GM23338 (cell line): Measurements from ENCODE around the gene TNC. TPM values are rescaled to one million over a fixed set of nuclear protein-coding genes. Genes with fewer than 3 reads are reported as not detected.

ENCODE experiments used
- ATAC-seq: fragments of 200-7000 bp; cut with Tn5 transposase; 3 replicates; pipeline ENCODE4 v1.9.1; 2020
- DNase-seq: peaks from one replicate; pipeline ENCODE4 v3.0.0-alpha.2; 2015; ENCODE audit warnings: low spot score
- H2AFZ ChIP-seq: fragments of 200-600 bp; sonication (generic); 2 replicates; pipeline ENCODE4 v1.8.0; 2016; ENCODE audit warnings: antibody characterized with exemption, mild to moderate bottlenecking, moderate library complexity
- H3F3A ChIP-seq: fragments of 200-600 bp; sonication (generic); replicated peaks from 2 replicates; pipeline ENCODE4 v1.8.0; 2017; ENCODE audit warnings: antibody characterized with exemption, mixed run types, low read depth
- H3K27ac ChIP-seq: fragments of 200-600 bp; sonication (generic); 2 replicates; pipeline ENCODE4 v1.6.1; 2016; ENCODE audit warnings: low read depth
- H3K27me3 ChIP-seq: fragments of 200-600 bp; sonication (generic); 2 replicates; pipeline ENCODE4 v1.8.0; 2016; ENCODE audit warnings: mild to moderate bottlenecking, mixed run types, moderate library complexity; ENCODE audit not compliant: insufficient read depth
- H3K36me3 ChIP-seq: fragments of 200-600 bp; sonication (generic); 2 replicates; pipeline ENCODE4 v1.8.0; 2016; ENCODE audit warnings: mild to moderate bottlenecking; ENCODE audit not compliant: insufficient read depth
- H3K4me1 ChIP-seq: fragments of 200-600 bp; sonication (generic); 2 replicates; pipeline ENCODE4 v1.8.0; 2016; ENCODE audit warnings: mild to moderate bottlenecking, moderate library complexity; ENCODE audit not compliant: insufficient read depth
- H3K4me2 ChIP-seq: fragments of 200-600 bp; sonication (generic); 2 replicates; pipeline ENCODE4 v1.7.1; 2017; ENCODE audit warnings: mixed run types
- H3K4me3 ChIP-seq: fragments of 200-600 bp; sonication (generic); 2 replicates; pipeline ENCODE4 v1.6.1; 2016; ENCODE audit warnings: mixed run types
- H3K79me2 ChIP-seq: fragments of 200-600 bp; sonication (generic); replicated peaks from 2 replicates; pipeline ENCODE4 v1.8.0; 2017; ENCODE audit warnings: mild to moderate bottlenecking; ENCODE audit not compliant: insufficient read depth
- H3K9me2 ChIP-seq: fragments of 200-600 bp; sonication (generic); 2 replicates; pipeline ENCODE4 v1.8.0; 2017; ENCODE audit not compliant: insufficient read depth
- H4K20me1 ChIP-seq: fragments of 200-600 bp; sonication (generic); replicated peaks from 2 replicates; pipeline ENCODE4 v1.8.0; 2017; ENCODE audit warnings: mild to moderate bottlenecking; ENCODE audit not compliant: insufficient read depth
- H3K27ac Mint-ChIP-seq: 2 replicates; pipeline ENCODE4 v1.8.0; 2020; ENCODE audit warnings: inconsistent platforms, mild to moderate bottlenecking, moderate library complexity, mixed read lengths
- H3K27me3 Mint-ChIP-seq: 3 replicates; pipeline ENCODE4 v1.8.0; 2022; ENCODE audit warnings: low read depth, mild to moderate bottlenecking, moderate library complexity, mixed read lengths, inconsistent platforms; ENCODE audit not compliant: insufficient read depth, poor library complexity
- H3K36me3 Mint-ChIP-seq: 3 replicates; pipeline ENCODE4 v1.8.0; 2021; ENCODE audit warnings: low read depth, mild to moderate bottlenecking, inconsistent platforms, moderate library complexity, mixed read lengths
- H3K4me1 Mint-ChIP-seq: 3 replicates; pipeline ENCODE4 v1.8.0; 2020; ENCODE audit warnings: mild to moderate bottlenecking, inconsistent platforms, mixed read lengths
- H3K4me3 Mint-ChIP-seq: 3 replicates; pipeline ENCODE4 v1.8.0; 2021; ENCODE audit warnings: moderate library complexity, mild to moderate bottlenecking, inconsistent platforms, mixed read lengths
- H3K9me3 Mint-ChIP-seq: 3 replicates; pipeline ENCODE4 v1.8.0; 2020; ENCODE audit warnings: moderate library complexity, mild to moderate bottlenecking, inconsistent platforms, mixed read lengths
- CREB1 ChIP-seq: fragments of 250-450 bp; sonication (Bioruptor Pico); IDR thresholded peaks from 2 replicates; pipeline ENCODE4 v1.5.0; 2020; ENCODE audit warnings: low read depth, mild to moderate bottlenecking, moderate library complexity
- EZH2 ChIP-seq: fragments of 200-600 bp; sonication (generic); IDR thresholded peaks from one replicate; pipeline ENCODE4 v1.8.0; 2017; ENCODE audit warnings: antibody characterized with exemption, mild to moderate bottlenecking, low read depth; ENCODE audit not compliant: unreplicated experiment
- EZH2phosphoT487 ChIP-seq: fragments of 200-600 bp; sonication (generic); IDR thresholded peaks from one replicate; pipeline ENCODE4 v1.8.1; 2018; ENCODE audit warnings: antibody characterized with exemption; ENCODE audit not compliant: unreplicated experiment
- JUNB ChIP-seq: IDR thresholded peaks from one replicate; pipeline ENCODE4 v1.6.1; 2016; ENCODE audit warnings: antibody characterized with exemption; ENCODE audit not compliant: unreplicated experiment
- NANOG ChIP-seq: IDR thresholded peaks from 2 replicates; pipeline ENCODE4 v1.6.1; 2016; ENCODE audit warnings: antibody characterized with exemption, borderline replicate concordance
- POLR2AphosphoS5 ChIP-seq: IDR thresholded peaks from 2 replicates; pipeline ENCODE4 v1.6.1; 2016; ENCODE audit warnings: antibody characterized with exemption, low read depth
- STAT1 ChIP-seq: IDR thresholded peaks from one replicate; pipeline ENCODE4 v1.6.1; 2016; ENCODE audit warnings: antibody characterized with exemption; ENCODE audit not compliant: unreplicated experiment
- ZNF114 ChIP-seq: fragments of 250-450 bp; sonication (Bioruptor Pico); IDR thresholded peaks from 2 replicates; pipeline ENCODE4 v1.5.0; 2020; ENCODE audit warnings: mild to moderate bottlenecking, moderate library complexity
- ZNF331 ChIP-seq: fragments of 250-450 bp; sonication (Bioruptor Pico); IDR thresholded peaks from 2 replicates; pipeline ENCODE4 v1.5.0; 2020; ENCODE audit warnings: low read depth, mild to moderate bottlenecking, moderate library complexity
- polyA plus RNA-seq: library from polyadenylated mRNA; unstranded; fragments of >200 nt; fragmentation: Nextera tagmentation; extraction: Ambion mirVana; gene quantifications from 2 replicates; pipeline ENCODE4 v1.2.1, GENCODE V29; 2016
- total RNA-seq: library from RNA; depleted of rRNA; stranded (reverse); fragments of >200 nt; shearing (Covaris generic); gene quantifications from 2 replicates; pipeline ENCODE4 v1.2.3, GENCODE V29; 2014
- TF ChIP-seq, protein P1 (sequence below): IDR thresholded peaks from one replicate; pipeline ENCODE4 v1.6.1; 2018; ENCODE audit warnings: antibody characterized with exemption; ENCODE audit not compliant: unreplicated experiment
- TF ChIP-seq, protein P2 (sequence below), 2 experiments: fragments of 200-600 bp in 1 of 2; sonication (generic) in 1 of 2; conservative IDR thresholded peaks; 2 replicates each; pipeline versions ENCODE4 v1.5.1 to v1.6.1; 2016 to 2017; ENCODE audit warnings: antibody characterized with exemption in 2 of 2, low read depth in 2 of 2, mild to moderate bottlenecking in 2 of 2, moderate library complexity in 1 of 2
- TF ChIP-seq, protein P3 (sequence below): fragments of 250-450 bp; sonication (Bioruptor Pico); IDR thresholded peaks from 2 replicates; pipeline ENCODE4 v1.5.0; 2020; ENCODE audit warnings: mild to moderate bottlenecking, moderate library complexity
- TF ChIP-seq, protein P4 (sequence below): IDR thresholded peaks from 2 replicates; pipeline ENCODE4 v1.6.1; 2016; ENCODE audit warnings: antibody characterized with exemption

TNC gene
- total and polyA plus RNA-seq, 2 experiments from 2014 or later: 0.89 to 2.7 TPM

DNA sequence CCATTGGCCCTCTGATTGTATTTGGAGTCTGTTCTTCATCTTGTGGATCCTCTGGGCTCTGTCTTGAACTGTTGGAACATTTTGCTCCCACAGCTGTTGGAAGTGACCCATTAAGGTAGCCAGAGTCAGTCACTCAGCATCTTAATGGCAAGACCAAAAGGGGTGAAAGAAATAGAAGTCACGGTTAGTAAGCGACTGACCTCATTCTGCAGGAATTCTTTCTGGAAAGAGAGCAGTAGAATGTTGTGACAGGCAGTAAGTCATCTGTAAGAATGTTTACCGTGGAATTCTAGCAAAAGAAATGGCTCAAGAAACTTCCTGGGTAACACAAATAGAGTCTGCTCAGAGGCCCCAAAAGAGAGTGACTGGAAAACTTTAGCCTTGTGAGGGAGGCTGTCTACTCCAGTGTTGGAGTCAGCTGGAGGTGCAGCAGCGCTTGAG, 28.6 kb upstream of the TNC start:
- Mint-ChIP-seq H3K27ac (no peak overlapping the region), H3K36me3 (no peaks in the 10 kb centered on the region)
- no peak overlapping the region for H3K4me2 ChIP-seq

More for the DNA sequence above, 28.6 kb upstream of the TNC start:
- Histone ChIP-seq H3F3A (no peaks in the 10 kb centered on the region), H3K9me2 (no peaks in the 10 kb centered on the region; the same call in 1 of the 2 replicates), H2AFZ (no peak overlapping the region), H3K79me2 (no peaks in the 10 kb centered on the region), H3K27me3 (no peaks in the 10 kb centered on the region), H3K4me3 (no peak overlapping the region), H4K20me1 (no peaks in the 10 kb centered on the region), H3K36me3 (no peaks in the 10 kb centered on the region), H3K27ac (no peak overlapping the region), H3K4me1 (no peaks in the 10 kb centered on the region)
- Mint-ChIP-seq H3K4me1 (no peaks in the 10 kb centered on the region; the same call in 2 of the 3 replicates), H3K9me3 (no peaks in the 10 kb centered on the region), H3K27me3 (no peaks in the 10 kb centered on the region), H3K4me3 (no peak overlapping the region)
- no peak for ATAC-seq
- no peak for DNase-seq
- TF ChIP-seq STAT1 (no peak), CREB1 (CRISPR knock-in tag) (no peak), JUNB (no peak), NANOG (no peak), ZNF114 (CRISPR knock-in tag) (no peak), EZH2phosphoT487 (no peak), POLR2AphosphoS5 (no peak), EZH2 (no peak), ZNF331 (CRISPR knock-in tag) (no peak)
- TF ChIP-seq, protein P1, sequence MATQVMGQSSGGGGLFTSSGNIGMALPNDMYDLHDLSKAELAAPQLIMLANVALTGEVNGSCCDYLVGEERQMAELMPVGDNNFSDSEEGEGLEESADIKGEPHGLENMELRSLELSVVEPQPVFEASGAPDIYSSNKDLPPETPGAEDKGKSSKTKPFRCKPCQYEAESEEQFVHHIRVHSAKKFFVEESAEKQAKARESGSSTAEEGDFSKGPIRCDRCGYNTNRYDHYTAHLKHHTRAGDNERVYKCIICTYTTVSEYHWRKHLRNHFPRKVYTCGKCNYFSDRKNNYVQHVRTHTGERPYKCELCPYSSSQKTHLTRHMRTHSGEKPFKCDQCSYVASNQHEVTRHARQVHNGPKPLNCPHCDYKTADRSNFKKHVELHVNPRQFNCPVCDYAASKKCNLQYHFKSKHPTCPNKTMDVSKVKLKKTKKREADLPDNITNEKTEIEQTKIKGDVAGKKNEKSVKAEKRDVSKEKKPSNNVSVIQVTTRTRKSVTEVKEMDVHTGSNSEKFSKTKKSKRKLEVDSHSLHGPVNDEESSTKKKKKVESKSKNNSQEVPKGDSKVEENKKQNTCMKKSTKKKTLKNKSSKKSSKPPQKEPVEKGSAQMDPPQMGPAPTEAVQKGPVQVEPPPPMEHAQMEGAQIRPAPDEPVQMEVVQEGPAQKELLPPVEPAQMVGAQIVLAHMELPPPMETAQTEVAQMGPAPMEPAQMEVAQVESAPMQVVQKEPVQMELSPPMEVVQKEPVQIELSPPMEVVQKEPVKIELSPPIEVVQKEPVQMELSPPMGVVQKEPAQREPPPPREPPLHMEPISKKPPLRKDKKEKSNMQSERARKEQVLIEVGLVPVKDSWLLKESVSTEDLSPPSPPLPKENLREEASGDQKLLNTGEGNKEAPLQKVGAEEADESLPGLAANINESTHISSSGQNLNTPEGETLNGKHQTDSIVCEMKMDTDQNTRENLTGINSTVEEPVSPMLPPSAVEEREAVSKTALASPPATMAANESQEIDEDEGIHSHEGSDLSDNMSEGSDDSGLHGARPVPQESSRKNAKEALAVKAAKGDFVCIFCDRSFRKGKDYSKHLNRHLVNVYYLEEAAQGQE: no peak
- TF ChIP-seq, protein P2, sequence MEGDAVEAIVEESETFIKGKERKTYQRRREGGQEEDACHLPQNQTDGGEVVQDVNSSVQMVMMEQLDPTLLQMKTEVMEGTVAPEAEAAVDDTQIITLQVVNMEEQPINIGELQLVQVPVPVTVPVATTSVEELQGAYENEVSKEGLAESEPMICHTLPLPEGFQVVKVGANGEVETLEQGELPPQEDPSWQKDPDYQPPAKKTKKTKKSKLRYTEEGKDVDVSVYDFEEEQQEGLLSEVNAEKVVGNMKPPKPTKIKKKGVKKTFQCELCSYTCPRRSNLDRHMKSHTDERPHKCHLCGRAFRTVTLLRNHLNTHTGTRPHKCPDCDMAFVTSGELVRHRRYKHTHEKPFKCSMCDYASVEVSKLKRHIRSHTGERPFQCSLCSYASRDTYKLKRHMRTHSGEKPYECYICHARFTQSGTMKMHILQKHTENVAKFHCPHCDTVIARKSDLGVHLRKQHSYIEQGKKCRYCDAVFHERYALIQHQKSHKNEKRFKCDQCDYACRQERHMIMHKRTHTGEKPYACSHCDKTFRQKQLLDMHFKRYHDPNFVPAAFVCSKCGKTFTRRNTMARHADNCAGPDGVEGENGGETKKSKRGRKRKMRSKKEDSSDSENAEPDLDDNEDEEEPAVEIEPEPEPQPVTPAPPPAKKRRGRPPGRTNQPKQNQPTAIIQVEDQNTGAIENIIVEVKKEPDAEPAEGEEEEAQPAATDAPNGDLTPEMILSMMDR (conservative IDR thresholded peaks at IDR 0.05; ENCODE audit: low read depth in 2 of 2): no peak
- TF ChIP-seq, protein P3, sequence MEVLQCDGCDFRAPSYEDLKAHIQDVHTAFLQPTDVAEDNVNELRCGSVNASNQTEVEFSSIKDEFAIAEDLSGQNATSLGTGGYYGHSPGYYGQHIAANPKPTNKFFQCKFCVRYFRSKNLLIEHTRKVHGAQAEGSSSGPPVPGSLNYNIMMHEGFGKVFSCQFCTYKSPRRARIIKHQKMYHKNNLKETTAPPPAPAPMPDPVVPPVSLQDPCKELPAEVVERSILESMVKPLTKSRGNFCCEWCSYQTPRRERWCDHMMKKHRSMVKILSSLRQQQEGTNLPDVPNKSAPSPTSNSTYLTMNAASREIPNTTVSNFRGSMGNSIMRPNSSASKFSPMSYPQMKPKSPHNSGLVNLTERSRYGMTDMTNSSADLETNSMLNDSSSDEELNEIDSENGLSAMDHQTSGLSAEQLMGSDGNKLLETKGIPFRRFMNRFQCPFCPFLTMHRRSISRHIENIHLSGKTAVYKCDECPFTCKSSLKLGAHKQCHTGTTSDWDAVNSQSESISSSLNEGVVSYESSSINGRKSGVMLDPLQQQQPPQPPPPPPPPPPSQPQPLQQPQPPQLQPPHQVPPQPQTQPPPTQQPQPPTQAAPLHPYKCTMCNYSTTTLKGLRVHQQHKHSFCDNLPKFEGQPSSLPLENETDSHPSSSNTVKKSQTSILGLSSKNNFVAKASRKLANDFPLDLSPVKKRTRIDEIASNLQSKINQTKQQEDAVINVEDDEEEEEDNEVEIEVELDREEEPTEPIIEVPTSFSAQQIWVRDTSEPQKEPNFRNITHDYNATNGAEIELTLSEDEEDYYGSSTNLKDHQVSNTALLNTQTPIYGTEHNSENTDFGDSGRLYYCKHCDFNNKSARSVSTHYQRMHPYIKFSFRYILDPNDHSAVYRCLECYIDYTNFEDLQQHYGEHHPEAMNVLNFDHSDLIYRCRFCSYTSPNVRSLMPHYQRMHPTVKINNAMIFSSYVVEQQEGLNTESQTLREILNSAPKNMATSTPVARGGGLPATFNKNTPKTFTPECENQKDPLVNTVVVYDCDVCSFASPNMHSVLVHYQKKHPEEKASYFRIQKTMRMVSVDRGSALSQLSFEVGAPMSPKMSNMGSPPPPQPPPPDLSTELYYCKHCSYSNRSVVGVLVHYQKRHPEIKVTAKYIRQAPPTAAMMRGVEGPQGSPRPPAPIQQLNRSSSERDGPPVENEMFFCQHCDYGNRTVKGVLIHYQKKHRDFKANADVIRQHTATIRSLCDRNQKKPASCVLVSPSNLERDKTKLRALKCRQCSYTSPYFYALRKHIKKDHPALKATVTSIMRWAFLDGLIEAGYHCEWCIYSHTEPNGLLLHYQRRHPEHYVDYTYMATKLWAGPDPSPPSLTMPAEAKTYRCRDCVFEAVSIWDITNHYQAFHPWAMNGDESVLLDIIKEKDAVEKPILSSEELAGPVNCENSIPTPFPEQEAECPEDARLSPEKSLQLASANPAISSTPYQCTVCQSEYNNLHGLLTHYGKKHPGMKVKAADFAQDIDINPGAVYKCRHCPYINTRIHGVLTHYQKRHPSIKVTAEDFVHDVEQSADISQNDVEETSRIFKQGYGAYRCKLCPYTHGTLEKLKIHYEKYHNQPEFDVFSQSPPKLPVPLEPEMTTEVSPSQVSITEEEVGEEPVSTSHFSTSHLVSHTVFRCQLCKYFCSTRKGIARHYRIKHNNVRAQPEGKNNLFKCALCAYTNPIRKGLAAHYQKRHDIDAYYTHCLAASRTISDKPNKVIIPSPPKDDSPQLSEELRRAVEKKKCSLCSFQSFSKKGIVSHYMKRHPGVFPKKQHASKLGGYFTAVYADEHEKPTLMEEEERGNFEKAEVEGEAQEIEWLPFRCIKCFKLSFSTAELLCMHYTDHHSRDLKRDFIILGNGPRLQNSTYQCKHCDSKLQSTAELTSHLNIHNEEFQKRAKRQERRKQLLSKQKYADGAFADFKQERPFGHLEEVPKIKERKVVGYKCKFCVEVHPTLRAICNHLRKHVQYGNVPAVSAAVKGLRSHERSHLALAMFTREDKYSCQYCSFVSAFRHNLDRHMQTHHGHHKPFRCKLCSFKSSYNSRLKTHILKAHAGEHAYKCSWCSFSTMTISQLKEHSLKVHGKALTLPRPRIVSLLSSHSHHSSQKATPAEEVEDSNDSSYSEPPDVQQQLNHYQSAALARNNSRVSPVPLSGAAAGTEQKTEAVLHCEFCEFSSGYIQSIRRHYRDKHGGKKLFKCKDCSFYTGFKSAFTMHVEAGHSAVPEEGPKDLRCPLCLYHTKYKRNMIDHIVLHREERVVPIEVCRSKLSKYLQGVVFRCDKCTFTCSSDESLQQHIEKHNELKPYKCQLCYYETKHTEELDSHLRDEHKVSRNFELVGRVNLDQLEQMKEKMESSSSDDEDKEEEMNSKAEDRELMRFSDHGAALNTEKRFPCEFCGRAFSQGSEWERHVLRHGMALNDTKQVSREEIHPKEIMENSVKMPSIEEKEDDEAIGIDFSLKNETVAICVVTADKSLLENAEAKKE: no peak
- TF ChIP-seq, protein P4, sequence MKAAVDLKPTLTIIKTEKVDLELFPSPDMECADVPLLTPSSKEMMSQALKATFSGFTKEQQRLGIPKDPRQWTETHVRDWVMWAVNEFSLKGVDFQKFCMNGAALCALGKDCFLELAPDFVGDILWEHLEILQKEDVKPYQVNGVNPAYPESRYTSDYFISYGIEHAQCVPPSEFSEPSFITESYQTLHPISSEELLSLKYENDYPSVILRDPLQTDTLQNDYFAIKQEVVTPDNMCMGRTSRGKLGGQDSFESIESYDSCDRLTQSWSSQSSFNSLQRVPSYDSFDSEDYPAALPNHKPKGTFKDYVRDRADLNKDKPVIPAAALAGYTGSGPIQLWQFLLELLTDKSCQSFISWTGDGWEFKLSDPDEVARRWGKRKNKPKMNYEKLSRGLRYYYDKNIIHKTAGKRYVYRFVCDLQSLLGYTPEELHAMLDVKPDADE: no peak
